Measurements from ENCODE around the gene EBNA1BP2. TPM values are rescaled to one million over a fixed set of nuclear protein-coding genes. Genes with fewer than 3 reads are reported as not detected.

Gene EBNA1BP2
- total RNA-seq, 2 experiments from 2014 or later = 14.8 to 15.1 TPM

DNA sequence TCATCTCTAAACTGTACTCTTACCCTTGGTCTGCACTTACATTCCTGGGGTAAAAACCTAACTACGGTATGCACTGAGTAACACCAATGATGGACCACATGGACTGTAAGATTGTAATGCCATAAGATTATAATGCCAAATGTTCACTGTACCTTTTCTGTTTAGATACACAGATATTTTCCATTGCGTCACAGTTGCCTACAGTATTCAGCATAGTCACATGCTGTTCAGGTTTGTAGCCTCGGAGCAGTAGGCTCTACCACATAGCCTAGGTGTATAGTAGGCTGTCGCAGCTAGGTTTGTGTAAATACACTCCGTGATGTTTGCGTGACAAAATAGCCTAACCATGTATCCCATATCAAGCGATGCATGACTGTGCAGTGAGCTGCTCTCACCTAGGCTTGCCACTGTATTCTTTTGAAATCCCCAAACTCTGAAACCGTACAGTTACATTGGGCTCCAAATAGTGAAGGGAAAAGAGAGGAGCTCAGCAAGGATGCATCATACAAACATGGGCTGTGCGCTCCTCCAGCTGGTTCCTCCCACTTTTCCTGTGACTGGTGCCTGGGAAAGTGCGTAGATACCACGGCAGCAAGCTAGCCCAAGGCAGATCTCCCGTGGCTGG lies 35.3 kb upstream of the EBNA1BP2 start:
- no peak overlapping the region for H3K27ac Mint-ChIP-seq
- ATAC-seq (ENCODE audit: poor library complexity) (no peak), DNase-seq (no peak)
- H3K9me3 Mint-ChIP-seq = peaks cover 5% of the 10 kb centered on the region
- Histone ChIP-seq H3K4me3 (ENCODE audit: low read length) (no peak overlapping the region), H3K36me3 (ENCODE audit: insufficient read depth, low read length) (no peaks in the 10 kb centered on the region), H3K27me3 (ENCODE audit: control insufficient read depth in 1 of 2, insufficient read depth in 2 of 2, low read length in 2 of 2) (no peaks in the 10 kb centered on the region), H3K4me1 (ENCODE audit: insufficient read depth, low read length) (no peaks in the 10 kb centered on the region), H3K27ac (ENCODE audit: low read depth in 1 of 2, low read length in 2 of 2) (no peak overlapping the region), H3K9me3 (ENCODE audit: control insufficient read depth in 1 of 2, insufficient read depth in 1 of 2, low read length in 2 of 2) (peaks cover 0 to 8% of the 10 kb centered on the region in 2 experiments)
- TF ChIP-seq, protein P1, sequence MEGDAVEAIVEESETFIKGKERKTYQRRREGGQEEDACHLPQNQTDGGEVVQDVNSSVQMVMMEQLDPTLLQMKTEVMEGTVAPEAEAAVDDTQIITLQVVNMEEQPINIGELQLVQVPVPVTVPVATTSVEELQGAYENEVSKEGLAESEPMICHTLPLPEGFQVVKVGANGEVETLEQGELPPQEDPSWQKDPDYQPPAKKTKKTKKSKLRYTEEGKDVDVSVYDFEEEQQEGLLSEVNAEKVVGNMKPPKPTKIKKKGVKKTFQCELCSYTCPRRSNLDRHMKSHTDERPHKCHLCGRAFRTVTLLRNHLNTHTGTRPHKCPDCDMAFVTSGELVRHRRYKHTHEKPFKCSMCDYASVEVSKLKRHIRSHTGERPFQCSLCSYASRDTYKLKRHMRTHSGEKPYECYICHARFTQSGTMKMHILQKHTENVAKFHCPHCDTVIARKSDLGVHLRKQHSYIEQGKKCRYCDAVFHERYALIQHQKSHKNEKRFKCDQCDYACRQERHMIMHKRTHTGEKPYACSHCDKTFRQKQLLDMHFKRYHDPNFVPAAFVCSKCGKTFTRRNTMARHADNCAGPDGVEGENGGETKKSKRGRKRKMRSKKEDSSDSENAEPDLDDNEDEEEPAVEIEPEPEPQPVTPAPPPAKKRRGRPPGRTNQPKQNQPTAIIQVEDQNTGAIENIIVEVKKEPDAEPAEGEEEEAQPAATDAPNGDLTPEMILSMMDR (IDR thresholded peaks at IDR 0.05) = no peak
- peaks cover 3% of the 10 kb centered on the region for H3K27me3 Mint-ChIP-seq
- no peak overlapping the region for H3K4me3 Mint-ChIP-seq
- CTCF ChIA-PET = no interaction called here
- H3K36me3 Mint-ChIP-seq (ENCODE audit: low read depth) = no peaks in the 10 kb centered on the region
- H3K4me1 Mint-ChIP-seq (ENCODE audit: low read depth) = no peaks in the 10 kb centered on the region
- intact Hi-C loops (cut with DNase I, micrococcal nuclease) = no loop called here
- POLR2A ChIA-PET = no interaction called here

DNA sequence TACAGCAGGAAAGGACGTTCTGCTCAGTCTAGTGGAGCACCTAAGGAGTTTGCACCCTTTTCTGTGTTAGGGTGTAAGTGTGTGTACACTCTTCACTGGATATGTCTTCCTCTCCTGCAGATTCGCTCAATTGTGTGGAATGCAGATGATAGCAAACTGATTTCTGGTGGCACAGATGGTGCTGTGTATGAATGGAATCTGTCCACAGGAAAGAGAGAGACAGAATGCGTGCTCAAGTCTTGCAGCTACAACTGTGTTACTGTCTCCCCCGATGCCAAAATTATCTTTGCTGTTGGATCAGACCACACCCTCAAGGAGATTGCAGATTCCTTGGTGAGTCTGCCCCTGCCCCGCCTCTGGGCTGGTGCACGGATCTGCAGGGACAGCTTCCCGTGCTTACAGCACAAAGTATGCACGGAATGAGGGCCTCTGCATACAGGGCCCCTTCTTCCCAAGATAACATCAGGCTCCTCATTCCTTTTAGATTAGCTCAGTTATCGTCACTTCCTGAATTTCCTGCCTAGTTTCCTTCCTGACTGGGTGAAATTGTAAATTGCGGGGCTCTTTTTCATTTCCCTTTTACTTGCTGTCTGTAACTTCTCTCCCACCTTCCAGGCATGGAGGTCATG lies 34.6 kb upstream of the EBNA1BP2 start:
- H3K27me3 Mint-ChIP-seq = peaks cover 3% of the 10 kb centered on the region
- CTCF ChIA-PET = no interaction called here
- ATAC-seq (ENCODE audit: poor library complexity) (no peak), DNase-seq (no peak)
- H3K27ac Mint-ChIP-seq = no peak overlapping the region
- Histone ChIP-seq H3K27me3 (ENCODE audit: control insufficient read depth in 1 of 2, insufficient read depth in 2 of 2, low read length in 2 of 2) (no peaks in the 10 kb centered on the region), H3K36me3 (ENCODE audit: insufficient read depth, low read length) (no peaks in the 10 kb centered on the region), H3K9me3 (ENCODE audit: control insufficient read depth in 1 of 2, insufficient read depth in 1 of 2, low read length in 2 of 2) (peaks cover 0 to 8% of the 10 kb centered on the region in 2 experiments), H3K4me3 (ENCODE audit: low read length) (no peak overlapping the region), H3K27ac (ENCODE audit: low read depth in 1 of 2, low read length in 2 of 2) (no peak overlapping the region), H3K4me1 (ENCODE audit: insufficient read depth, low read length) (no peaks in the 10 kb centered on the region)
- TF ChIP-seq, protein P1 (IDR thresholded peaks at IDR 0.05) = no peak
- no peak overlapping the region for H3K4me3 Mint-ChIP-seq
- peaks cover 5% of the 10 kb centered on the region for H3K9me3 Mint-ChIP-seq
- no peaks in the 10 kb centered on the region for H3K4me1 Mint-ChIP-seq (ENCODE audit: low read depth)
- POLR2A ChIA-PET = no interaction called here
- no peaks in the 10 kb centered on the region for H3K36me3 Mint-ChIP-seq (ENCODE audit: low read depth)
- intact Hi-C loops (cut with DNase I, micrococcal nuclease) = no loop called here

DNA sequence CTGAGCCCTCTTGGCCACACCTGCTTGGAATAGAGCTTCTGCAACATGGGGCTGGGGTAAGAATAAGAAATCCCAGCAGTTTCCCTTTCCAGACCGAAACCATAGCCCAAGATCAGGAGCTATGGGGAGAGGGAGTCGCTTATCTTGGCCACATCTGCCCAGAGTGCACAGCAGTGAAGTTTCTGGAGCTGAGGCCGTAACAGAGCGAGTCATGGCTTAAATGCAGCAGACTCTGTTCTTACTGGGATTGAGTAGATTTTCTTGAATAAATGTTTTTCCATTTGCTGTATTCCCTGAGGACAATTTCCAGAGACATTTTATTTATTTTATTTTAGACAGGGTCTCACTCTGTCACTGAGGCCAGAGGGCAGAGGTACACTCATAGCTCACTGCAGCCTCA lies 33.6 kb upstream of the EBNA1BP2 start:
- Mint-ChIP-seq H3K4me3 (no peak overlapping the region), H3K36me3 (ENCODE audit: low read depth) (no peaks in the 10 kb centered on the region), H3K27ac (no peak overlapping the region), H3K9me3 (peaks cover 5% of the 10 kb centered on the region), H3K27me3 (peaks cover 3% of the 10 kb centered on the region), H3K4me1 (ENCODE audit: low read depth) (no peaks in the 10 kb centered on the region)
- no peaks in the 10 kb centered on the region for H3K4me1 ChIP-seq (ENCODE audit: insufficient read depth, low read length)
- peaks cover 0 to 8% of the 10 kb centered on the region in 2 experiments for H3K9me3 ChIP-seq (ENCODE audit: control insufficient read depth in 1 of 2, insufficient read depth in 1 of 2, low read length in 2 of 2)
- no peak for DNase-seq
- intact Hi-C loops (cut with DNase I, micrococcal nuclease) = no loop called here
- ChIA-PET CTCF (no interaction called here), POLR2A (no interaction called here)
- TF ChIP-seq, protein P1 (IDR thresholded peaks at IDR 0.05) = no peak
- H3K4me3 ChIP-seq (ENCODE audit: low read length) = no peak overlapping the region
- no peak overlapping the region for H3K27ac ChIP-seq (ENCODE audit: low read depth in 1 of 2, low read length in 2 of 2)
- H3K36me3 ChIP-seq (ENCODE audit: insufficient read depth, low read length) = no peaks in the 10 kb centered on the region
- H3K27me3 ChIP-seq (ENCODE audit: control insufficient read depth in 1 of 2, insufficient read depth in 2 of 2, low read length in 2 of 2) = no peaks in the 10 kb centered on the region
- no peak for ATAC-seq (ENCODE audit: poor library complexity)
